HG03565 (cell line): ENCODE results near the gene DNM1.
"Not testable (repeated sequence)": the region's sequence is repeated elsewhere in the genome, so short reads cannot be mapped to it uniquely, and the experiment has no call there.

ENCODE experiments used
- ATAC-seq: cut with Tn5 transposase; IDR thresholded peaks from one replicate; pipeline ENCODE4 v1.9.1; 2021; ENCODE audit warnings: mild to moderate bottlenecking, moderate library complexity; ENCODE audit not compliant: unreplicated experiment

DNM1 gene

DNA sequence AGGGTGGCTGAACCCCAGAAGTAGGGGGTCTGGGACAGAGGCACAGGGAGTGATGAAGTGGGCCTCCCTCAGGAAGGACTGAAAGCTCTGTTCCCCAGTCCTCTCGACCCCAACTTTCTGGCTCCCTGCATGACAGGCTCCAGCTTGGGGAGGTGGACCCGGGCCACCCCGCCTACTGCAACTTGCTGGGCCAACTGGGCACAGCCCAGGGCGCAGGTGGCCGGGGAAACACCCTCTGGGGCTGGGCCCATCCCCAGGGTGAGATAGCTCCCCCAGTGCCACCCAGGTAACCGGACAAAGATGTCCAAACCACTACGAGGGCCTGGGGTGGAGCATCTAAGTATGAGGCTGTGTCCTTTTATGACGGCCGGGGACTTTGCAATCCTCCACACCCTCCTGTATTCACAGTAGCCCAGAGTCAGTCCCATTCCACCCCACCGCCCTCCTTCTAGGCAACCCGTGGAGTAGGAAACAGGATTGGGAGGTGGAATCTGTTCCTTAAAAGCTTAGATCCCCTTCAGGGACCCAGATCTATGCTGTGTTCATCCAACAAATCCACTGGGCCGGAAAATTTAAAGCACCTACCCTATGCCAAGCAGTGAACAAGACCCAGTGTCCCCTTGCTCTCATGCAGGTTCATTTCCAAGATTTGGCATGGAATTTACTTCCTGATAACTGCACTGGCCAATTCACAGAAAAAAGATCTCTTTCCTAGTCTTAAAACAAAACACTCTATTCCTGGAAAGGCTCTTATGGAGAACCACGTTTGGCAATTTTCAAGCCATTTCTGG is 19.9 kb downstream of the DNM1 start:
- ATAC-seq = no peak

DNA sequence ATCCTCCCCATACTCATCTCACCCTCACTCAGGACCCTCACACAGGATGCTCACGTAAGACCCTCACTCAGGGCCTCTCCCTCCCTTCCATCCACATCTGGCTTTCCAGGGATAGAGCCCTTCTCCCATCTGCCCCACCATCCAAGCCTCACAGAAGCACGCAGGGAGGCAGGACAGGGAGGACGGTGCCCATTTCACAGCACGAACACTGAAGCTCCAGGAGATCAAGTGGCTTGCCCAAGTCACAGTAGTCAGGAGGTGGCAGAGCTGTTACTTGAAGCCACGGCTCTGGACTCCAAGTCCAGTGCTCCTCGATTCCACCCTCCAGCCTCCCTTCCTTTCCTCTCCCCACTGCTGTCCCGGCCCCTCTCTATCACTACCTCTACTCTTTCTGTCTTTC is 21.7 kb downstream of the DNM1 start:
- ATAC-seq = no peak

DNA sequence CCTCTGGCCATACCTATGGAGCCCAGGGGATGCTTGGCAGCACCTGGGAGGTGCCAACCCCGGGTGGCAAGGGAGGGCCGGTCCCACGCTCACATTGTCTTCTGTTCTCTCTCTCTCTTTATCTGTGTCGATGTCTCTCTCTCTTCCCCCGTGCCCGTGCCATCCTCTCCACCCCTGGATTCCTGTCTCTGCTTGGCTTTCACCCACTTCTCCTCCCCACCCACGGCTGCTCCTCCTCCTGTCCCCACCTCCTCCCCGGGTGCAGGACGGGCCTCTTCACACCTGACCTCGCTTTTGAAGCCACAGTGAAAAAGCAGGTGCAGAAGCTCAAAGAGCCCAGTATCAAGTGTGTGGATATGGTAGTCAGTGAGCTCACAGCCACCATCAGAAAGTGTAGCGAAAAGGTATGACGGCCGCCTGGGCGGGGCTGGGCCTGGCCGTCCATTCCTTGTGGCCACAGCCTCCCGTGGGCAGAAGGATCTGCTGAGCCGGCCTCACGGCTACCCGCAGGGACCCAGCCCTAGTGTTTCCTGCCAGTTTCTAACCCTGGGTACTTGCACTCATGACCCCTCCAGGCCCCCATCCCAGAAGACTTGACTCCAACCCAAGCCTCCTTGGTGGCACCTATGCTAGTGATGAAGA is 22.7 kb downstream of the DNM1 start:
- no peak for ATAC-seq

DNA sequence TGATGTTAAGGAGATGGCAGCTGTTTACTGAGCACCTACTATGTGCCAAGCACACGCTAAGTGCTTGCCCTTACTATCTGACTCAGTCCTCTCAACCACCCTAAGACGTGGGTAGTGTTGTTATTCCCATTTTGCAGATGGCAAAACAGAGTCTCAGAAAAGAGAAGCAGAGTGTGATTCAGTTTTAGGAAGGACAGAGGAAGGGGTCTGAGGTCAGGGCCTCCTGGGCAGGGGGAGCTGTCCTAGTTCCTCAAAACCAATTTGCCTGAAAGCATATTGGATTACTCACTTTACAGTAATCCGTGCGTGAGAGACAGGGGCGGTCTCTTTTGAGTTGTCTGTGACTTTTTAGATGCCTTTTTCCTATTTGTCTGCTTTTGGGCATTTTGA is 23.2 kb downstream of the DNM1 start:
- no peak for ATAC-seq

DNA sequence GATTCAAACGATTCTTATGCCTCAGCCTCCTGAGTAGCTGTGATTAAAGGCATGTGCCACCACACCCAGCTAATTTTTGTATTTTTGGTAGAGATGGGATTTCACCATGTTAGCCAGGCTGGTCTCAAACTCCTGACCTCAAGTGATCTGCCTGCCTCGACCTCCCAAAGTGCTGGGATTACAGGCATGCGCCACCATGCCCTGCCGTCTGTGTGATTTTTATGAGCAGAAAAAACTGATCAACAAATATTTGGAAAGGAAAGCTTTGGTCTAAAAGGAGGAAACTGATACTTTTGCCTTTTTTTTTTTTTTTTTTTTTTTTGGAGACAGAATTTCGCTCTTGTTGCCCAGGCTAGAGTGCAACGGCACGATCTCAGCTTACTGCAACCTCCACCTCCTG is 27.7 kb downstream of the DNM1 start:
- not testable (repeated sequence) for ATAC-seq

DNA sequence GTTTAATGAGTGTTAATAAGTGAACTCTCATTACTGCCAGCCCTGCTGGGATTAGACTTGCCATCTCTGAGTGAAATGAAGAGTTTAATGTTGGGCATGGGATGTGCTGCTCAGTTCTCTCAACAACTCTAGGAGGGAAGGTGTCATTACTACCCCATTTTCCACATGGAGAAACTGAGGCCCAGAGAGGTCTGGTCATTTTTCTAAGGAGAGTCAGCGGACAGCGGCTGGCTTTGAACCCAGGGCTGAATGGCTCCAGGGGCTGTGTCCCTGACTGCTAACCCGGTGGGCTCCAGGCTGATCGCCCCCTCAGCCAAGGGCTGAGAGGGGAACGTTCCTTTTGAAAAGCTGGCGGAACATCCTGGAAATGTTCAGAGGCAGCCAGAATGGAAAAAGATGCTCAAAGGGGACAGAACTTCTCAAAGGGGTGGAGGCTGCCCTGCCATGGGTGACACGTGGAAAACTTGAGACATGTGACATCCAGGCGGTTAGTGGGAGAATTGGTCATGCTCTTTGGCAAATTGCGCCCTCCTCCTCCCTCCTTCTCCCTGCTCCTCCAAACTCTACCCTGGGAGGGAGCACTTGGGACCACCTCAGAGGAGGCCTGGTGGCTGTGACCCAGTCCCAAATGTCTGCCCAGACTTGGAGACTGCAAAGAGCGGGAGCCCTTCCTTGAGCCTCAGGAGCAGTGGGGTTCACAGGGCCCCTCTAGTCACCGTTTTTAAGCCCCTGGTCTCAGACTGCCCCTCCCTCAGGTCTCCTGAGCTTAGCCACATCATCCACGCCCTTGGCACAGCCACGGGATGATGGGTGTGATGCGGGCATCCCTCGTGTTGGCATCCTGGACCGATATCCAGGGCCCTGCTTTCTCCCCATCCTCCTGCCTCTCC is 28.7 kb downstream of the DNM1 start:
- ATAC-seq = no peak

DNA sequence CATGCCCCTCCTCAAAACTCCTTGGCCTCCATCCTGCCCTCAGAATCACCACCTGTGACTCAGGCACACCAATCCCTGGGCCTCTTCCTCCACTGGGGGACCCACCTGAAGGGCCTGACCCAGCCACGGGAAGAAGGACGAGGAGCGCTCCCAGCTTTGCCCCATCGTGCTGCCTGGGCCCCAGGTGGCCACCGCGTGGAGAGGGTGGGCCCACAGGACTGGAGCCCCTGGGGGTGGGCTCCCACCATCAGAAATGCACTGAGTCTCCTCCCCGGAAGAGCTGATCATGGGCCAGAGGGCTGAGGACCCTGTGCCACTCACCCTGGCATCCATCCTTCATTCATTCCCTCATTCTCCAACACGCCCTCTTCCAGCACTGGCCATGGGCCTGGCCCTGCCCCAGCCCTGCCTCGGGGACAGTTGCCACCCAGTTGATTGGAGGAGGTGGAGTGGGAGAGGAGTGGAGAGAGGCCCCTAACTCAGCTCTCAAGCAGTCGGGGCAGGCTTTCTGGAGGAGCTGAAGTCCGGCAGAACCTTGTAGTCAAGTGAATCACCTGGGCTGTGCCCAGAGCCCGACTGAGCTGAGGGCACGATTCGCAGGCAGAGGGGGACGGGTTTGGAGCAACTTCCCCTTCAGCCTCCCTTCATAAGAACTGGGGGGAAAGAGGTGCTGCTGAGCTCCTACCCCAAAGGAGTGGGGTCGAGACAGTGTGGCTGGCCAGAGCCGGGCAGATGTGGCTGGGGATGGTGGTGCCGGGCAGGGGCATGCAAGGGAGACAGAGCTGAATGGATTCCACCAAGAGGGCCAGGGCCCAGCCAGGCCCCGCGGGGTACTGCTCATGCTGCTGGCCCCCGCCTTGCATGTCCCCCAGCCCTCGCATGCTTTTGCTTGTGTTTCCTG is 29.6 kb downstream of the DNM1 start:
- ATAC-seq = no peak

DNA sequence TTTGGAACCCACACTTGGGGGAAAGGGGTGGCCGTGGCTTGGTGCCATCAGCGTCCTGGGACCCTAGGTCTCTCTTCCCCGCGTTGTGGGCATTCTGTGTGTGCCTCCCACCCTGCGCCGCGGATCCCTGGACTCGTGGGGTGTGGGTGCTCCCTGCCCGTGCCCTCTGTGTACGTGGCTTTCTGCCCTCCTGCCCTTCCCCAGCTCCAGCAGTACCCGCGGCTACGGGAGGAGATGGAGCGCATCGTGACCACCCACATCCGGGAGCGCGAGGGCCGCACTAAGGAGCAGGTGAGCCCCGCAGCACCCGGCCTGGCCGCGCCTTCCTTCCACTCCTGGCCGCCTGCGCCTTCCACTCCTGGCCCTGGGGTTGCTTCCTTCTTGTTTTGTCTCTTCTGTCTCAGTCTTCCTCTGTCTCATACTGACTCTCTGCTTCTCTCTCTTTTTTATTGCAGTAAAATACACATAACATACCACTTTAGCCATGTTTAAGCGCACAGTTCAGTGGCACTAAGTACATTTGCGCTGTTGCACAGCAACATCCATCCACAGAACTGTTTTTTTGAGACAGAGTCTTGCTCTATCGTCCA is 30.7 kb downstream of the DNM1 start:
- ATAC-seq = no peak

DNA sequence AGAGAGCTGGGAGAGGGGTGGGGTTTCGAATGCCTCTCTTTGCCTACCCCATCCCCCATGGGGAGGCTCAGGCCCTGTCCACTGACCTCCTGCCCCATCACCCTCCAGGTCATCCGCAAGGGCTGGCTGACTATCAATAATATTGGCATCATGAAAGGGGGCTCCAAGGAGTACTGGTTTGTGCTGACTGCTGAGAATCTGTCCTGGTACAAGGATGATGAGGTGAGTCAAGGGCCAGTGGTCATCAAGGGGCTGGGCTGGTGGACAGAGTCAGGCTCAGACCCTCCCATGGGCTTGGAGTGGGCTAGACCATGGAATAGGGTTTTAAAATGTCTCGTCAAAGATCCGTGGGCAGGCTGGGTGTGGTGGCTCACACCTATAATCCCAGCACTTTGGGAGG is 38.9 kb downstream of the DNM1 start:
- no peak for ATAC-seq

DNA sequence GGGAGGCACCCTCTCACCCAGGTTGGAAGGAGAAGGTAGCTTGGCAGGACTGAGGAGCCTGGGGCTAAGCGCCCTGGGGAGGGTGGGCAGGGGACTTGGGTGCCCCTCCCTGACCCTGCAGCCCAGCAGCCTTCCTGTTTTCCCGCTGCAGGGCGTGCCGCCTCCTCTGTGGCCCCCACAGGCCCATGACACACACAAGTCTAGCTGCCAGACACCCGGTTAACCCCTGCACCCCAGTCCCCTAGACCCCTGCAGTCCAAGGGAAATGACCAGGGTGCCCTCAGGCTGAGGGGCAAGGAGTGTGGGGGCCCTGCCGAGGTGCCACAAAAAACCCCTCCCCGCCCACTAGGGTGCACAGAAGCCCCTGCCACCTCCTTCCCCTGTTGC is 39.6 kb downstream of the DNM1 start:
- no peak for ATAC-seq

DNA sequence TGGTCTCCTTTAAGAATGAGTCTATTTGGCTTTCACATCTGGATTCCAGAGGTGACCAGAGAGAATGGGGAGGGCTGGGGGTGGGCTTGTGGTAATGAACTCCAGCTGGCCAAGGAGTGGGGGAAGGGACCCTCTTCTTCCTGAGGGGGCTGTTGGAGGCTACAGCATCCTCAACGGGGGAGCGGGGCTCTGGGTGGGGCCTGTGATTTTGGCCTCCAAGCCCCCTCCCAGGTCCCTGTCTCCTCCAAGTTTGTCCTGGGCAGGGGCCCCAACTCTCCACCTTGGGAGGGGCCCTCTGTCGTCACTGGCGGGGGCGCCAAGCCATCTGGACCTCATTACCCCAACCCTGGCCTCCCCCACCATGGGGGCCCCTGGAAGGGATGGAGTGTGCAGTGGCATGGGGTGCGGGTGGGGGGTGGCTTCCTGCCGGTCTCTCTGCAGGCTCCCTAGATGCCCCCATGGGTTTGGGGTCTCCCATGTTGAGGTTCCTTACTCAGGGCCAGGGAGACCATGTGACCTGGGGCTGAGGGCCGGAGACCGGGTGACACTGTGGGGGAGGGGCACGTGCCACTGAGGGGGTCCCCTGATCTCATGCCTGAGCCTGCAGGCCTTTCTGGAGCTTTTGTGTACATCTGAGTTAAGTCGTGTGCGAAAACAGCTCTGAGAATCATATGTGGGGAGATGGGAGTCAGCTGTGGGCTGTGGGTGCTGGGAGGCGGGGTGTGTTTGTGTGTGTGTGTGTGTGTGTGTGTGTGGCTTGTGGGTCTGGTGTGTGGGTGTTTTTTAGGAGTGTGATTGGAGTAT is 40.2 kb downstream of the DNM1 start:
- ATAC-seq = no peak

DNA sequence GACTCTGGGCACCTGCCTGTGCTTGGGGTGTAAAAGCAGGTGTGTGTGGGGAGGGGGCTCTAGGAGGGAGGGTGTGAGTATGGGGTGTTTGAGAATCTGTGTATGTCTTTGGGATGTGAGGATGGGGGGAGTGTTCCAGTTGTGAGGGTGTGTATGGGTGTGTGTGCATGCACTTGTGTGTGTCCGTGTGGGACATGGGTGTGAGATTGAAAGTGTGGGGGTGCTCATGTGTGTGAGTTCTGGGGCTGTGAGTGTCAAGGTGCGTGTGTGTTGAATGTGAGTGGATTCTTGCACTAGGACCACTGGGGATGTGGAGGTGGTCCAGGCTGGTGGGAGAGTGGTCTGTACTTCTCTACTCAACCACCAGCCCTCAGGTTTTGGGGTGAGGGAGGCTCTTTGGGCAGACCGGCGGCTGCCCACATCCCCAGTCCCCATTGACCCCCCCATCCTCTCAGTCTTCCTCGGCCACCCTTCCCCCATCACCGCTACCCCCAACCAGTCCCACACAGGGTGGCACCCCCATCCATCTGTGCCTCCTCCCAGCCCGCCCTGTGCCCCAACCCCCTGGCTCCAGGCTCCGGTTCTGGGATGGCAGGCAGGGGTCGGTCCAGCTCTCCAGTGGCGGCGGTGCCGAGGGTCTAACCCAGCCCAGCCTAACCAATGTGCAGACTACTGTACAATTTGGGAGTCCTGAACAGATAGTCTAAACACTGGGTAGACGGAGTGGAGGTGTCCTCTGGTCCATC is 41.1 kb downstream of the DNM1 start:
- no peak for ATAC-seq

DNA sequence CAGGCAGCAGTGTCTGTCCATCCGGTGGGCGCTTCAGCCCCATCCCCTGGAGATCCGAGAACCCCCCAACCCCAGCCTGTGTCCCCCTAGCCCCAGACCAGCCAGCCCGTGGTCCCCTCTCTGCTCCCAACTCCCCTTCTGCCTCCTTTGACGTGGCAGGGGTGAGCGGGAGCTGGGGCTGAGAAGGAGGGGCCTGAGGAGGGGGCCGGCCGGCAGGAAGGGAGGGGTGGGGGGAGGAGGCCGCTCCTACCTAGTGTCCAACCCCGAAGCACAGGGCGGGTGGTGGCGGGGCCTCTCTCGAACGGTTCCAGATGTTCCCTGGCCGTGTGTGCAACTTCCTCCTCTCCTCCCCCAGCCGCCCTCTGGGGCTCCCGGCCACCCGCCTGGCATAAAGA is 41.7 kb downstream of the DNM1 start:
- ATAC-seq = no peak

DNA sequence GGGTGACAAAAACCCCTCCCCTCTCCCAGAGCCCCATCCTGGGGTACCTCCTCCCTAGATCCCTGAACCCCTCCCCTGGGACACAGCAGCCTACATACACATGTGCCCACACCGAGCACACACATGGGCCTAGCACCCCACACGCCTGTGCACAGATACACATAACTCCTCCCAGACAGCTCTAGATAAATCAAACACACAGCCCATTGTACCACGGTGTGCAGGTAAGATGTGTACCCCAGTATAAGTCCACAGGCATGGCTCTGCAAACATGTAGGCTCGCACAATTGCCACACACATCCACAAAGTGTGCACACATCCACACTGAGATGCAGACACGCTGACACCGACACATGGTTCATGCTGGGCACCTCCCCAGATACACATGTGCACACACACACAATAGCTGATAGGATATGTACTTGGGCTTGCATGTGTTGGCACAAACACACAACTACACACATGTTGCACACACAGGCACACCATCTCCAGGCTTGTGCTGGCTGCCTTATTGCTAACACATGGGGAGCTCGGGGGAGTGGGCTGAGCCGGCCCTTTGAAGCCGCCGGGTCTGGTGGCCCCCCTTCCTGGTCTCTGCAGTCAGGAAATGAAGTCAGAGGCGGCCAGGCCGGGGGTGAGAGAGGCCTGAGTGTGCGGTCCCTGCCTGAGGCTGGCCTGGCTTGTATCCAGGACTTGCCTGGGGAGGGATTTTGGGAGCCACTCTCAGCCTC is 42.4 kb downstream of the DNM1 start:
- ATAC-seq = no peak

DNA sequence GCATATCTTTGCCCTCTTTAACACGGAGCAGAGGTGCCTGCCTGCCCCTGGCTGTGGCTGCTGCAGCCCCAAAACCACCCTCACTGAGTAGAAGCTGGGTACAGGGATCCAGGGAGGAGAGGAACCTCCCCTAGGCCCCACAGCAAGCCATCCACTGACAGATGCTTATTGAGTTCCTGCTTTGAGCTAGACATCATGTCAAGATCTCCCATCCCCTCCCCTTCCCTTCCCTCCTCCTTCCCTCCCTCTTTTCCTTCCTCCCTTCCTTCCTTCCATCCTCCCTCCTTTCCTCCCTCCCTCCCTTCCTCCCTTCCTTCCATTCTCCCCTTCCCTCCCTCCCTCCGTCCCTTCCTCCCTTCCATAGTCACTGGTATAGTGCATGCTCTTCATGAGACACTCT is 43.3 kb downstream of the DNM1 start:
- no peak for ATAC-seq

DNA sequence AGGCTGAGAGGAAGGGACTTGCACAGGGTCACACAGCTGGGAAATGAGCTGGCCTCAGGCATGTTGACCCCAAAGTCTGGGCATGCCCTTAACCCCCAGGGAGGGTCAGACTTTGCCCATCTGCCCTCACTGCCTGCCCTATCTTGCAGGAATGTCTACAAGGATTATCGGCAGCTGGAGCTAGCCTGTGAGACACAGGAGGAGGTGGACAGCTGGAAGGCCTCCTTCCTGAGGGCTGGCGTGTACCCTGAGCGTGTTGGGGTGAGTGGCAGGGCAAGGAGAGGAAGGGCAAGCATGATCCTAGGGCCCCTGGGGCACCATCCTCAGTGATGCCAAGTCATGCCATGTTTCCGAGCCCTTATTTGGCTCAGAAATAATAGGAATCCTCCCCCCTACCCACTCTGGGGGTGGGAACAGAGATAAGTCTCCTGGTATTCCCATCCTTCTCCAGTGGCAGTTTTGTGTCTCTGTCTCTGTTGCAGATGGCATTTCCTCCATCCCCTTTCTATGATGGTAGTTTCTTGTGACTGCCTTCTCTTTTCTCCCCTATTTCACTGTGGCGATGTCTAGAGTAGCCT is 44.1 kb downstream of the DNM1 start:
- ATAC-seq = no peak

DNA sequence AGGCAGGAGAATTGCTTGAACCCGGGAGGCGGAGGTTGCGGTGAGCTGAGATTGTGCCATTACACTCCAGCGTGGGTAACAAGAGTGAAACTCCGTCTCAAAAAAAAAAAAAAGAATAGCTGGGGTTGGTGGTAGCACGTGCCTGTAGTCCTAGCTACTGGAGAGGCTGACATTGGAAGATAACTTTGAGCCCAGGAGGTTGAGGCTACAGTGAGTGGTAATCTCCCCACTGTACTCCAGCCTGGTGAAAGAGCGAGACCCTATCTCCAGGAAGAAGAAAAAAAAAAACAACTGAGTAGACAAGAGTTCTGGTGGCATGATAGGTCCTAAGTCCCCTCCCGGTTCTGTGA is 46.4 kb downstream of the DNM1 start:
- no peak for ATAC-seq
